Measurements from ENCODE around the gene KRT79.

- TF ChIP-seq EZH2phosphoT487 (IDR thresholded peaks at IDR 0.05; ENCODE audit: low read depth, severe bottlenecking, unreplicated experiment), result no peak
- no peak for TF ChIP-seq CTCF (IDR thresholded peaks at IDR 0.05; ENCODE audit: poor library complexity)
These were observed 1.3 kb upstream of the KRT79 start for GRCh38 chr12:52835271-52836041.
